NCI-H146 (cell line): ENCODE results near the gene PHTF1.
"Not testable (repeated sequence)": the region's sequence is repeated elsewhere in the genome, so short reads cannot be mapped to it uniquely, and the experiment has no call there.

Experiments
- DNase-seq: peaks from one replicate; lab custom pipeline; 2025; lab: John Stamatoyannopoulos, UW

Gene PHTF1

DNA sequence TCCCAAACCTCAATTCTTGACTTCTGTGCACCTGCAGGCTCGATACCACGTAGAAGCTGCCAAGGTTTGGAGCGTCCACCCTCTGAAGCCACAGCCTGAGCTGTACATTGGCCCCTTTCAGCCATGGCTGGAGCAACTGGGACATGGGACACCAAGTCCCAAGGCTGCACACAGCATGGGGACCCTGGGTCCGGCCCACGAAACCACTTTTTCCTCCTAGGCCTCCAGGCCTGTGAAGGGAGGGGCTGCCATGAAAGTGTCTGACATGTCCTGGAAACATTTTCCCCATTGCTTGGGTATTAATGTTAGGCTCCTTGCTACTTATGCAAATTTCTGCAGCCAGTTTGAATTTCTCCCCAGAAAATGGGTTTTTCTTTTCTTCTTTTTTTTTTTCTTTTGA lies 40.7 kb downstream of the PHTF1 start:
- not testable (repeated sequence) for DNase-seq

DNA sequence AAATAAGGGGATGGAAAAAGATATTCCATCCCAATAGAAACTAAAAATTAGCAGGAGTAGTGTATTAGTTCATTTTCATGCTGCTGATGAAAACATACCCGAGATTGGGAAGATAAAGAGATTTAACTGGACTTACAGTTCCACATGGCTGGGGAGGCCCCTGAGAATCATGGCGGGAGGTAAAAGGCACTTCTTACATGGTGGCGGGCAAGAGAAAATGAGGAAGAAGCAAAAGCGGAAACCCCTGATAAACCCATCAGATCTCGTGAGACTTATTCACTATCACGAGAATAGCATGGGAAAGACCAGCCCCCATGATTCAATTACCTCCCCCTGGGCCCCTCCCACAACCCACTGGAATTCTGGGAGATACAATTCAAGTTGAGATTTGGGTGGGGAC lies 41.8 kb downstream of the PHTF1 start:
- DNase-seq = not testable (repeated sequence)

- DNase-seq = no peak
Observed at GRCh38 chr1:113714606-113715269, 44.5 kb downstream of the PHTF1 start.

DNA sequence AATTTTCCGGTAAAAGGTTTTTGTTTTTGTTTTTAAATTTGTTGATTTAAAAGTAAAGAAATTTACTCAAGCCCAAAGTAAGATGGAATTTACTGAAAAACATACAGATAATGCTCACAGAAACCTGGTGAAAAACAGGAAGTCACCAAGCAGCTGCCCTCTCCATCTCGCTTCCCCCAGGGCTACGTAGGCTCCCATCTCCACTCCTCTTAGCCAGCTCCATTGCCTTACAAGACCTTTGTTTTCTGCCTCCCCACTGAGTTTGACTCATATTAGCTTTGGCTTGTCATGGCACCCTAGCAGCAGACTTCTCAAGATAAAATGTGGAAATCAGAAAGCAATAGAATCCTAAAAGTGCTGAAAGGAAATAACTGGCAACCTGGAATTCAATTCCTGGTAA lies 57.9 kb downstream of the PHTF1 start:
- DNase-seq = peak; percentile 18

- no peak for DNase-seq
Observed at GRCh38 chr1:113694910-113695309, 64.4 kb downstream of the PHTF1 start.

DNA sequence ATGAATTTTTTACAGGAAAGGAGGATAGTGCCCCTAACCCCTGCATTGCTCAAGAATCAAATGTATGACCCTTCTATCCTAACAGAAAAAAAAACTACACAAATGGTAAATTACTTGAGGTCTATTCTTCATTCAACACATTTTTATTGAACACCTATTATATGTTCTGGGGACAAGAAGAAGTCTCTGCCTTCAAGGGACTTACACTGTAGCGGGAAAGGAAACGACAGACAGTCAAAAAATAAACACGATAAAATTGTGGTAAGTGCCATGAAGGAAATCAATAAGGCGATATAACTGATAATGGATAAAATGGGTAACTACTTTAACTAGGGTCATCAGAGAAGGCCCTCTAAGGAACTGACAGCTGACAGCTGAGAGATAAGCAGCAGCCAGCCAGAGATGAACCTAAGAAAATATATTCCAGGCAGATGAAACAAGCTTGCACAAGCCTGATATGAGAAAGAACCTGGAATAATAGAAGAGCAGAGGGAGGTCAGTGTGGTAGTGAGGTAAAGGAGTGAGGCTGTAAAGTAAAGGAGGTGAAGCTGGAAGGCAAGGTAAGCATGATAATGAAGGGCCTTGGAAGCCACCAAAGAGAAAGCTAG lies 66.4 kb downstream of the PHTF1 start:
- DNase-seq = no peak

DNA sequence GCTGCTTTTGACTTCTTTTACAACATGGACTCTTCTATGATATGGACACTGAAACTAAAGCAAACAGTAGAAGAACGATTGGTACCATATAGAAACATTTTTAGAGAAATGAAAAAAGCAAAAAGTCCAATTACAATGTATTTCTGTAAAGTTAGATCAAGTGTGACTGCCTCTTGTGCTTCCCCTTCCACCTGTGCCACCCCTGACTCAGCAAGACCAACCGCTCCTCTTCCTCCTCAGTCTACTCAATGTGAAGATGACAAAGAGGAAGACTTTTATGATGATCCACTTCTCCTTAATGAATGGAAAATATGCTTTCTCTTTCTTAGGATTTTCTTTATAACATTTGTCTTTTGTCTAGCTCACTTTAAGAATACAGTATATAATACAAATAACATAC lies 66.9 kb downstream of the PHTF1 start:
- DNase-seq = no peak

- no peak for DNase-seq
Observed at GRCh38 chr1:113691184-113691583, 68.1 kb downstream of the PHTF1 start.

- no peak for DNase-seq
Observed at GRCh38 chr1:113686891-113687618, 72.2 kb downstream of the PHTF1 start.

- no peak for DNase-seq
Observed at GRCh38 chr1:113684153-113684541, 75.1 kb downstream of the PHTF1 start.

DNA sequence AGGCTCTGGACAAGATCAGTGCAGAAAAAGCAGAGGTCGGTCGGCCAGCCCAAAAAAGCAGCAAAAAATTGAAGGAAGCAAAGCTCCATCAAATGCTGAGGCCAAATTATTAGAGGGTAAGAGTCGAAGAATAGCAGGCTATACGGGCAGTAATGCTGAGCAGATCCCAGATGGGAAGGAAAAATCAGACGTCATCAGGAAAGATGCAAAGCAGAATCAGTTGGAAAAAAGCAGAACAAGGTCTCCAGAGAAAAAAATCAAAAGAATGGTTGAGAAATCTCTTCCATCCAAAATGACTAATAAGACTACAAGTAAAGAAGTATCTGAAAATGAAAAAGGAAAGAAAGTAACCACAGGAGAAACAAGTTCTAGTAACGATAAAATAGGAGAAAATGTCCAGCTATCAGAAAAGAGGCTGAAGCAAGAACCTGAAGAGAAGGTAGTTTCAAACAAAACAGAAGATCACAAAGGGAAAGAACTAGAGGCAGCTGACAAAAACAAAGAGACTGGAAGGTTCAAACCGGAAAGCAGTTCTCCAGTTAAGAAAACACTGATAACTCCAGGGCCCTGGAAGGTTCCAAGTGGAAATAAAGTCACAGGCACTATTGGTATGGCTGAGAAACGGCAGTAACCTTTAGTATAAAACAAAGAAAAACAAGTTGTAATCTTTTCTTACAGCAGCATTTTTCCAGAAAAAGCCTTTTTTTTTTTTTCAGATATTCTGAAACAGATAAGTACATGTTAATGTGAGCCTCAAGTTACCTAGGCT lies 75.7 kb downstream of the PHTF1 start:
- DNase-seq = no peak

GRCh38 chr1:113681596-113682337 lies 77.5 kb downstream of the PHTF1 start:
- no peak for DNase-seq

DNA sequence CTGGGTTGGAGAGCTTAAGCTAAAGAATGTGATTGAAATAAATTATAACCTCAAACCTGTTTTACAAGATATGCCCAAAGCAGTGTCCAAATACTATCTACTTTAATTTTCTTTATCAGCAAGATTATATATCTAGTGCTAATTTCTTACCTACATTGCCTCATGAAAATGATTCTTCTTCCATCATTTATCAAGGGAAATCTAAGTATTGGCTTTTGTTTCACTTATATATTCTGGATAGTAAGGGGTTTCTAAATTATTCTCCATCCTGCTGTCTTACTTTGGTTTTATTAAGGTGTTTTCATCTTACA lies 81.2 kb downstream of the PHTF1 start:
- DNase-seq = no peak

GRCh38 chr1:113677250-113678158 lies 81.8 kb downstream of the PHTF1 start:
- DNase-seq = peak; percentile 59

GRCh38 chr1:113676524-113676923 lies 82.8 kb downstream of the PHTF1 start:
- no peak for DNase-seq

GRCh38 chr1:113675302-113675701 lies 84.0 kb downstream of the PHTF1 start:
- peak; percentile 46 for DNase-seq

DNA sequence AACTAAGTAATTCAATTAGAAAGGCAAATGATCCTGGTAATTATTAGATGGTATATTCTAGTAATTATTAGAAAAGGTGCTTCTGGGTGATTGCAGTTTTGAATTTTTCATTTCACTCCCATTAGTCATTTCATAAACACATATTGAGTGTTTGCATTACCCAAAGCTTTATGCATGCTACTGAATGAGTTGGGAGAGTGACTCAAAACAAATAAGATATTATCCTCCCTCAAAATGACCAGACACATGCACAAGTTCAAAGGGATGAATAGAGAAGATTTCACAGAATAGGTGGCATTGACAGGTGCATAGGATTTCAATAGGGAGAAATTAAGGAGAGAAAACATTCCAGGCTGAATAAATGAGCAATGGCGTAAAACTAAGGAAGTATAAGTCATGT lies 84.7 kb downstream of the PHTF1 start:
- DNase-seq = peak; percentile 72

- DNase-seq = no peak
Observed at GRCh38 chr1:113672491-113672890, 86.8 kb downstream of the PHTF1 start.

- no peak for DNase-seq
Observed at GRCh38 chr1:113670650-113671049, 88.6 kb downstream of the PHTF1 start.

DNA sequence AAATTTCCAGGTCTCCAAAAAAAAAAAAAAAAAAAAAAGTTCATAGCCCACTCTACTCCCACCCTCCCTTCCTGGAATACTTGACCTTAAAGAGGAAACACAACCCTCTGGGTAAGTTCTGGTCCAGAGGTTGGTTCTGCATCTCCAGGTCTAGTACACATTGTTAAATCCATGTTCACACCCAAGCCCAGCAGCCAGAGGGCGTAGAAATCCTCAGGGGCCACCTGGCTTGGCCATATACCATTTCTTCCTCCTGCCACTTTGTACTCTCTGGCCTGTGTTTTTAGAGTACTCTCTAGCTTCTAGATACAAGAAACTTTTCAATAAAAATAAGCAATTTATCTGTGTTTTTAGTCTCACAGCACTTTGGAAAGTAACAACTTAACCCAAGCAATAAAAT lies 89.3 kb downstream of the PHTF1 start:
- DNase-seq = no peak

DNA sequence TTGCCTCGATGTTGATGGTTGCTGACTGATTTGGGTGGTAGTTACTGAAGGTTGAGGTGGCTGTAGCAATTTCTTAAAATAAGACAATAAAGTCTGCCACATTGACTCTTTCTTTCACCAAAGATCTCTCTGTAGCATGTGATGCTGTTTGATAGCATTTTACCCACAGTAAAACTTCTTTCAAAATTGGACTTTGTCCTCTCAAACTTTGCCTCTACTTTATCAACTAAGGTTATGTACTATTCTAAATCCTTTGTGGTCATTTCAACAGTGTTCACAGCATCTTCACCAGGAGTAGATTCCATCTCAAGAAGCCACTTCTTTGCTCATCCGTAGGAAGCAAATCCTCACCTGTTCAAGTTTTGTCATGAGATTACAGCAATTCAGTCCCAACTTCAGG lies 93.2 kb downstream of the PHTF1 start:
- no peak for DNase-seq
